GM23338 (cell line): ENCODE measurements around the gene HORMAD2.

Experiments
- CREB1 ChIP-seq: fragments of 250-450 bp; sonication (Bioruptor Pico); IDR thresholded peaks from 2 replicates; pipeline ENCODE4 v1.5.0; 2020; ENCODE audit warnings: low read depth, mild to moderate bottlenecking, moderate library complexity
- ETS1 ChIP-seq: IDR thresholded peaks from 2 replicates; pipeline ENCODE4 v1.6.1; 2016; ENCODE audit warnings: antibody characterized with exemption
- EZH2 ChIP-seq: fragments of 200-600 bp; sonication (generic); IDR thresholded peaks from one replicate; pipeline ENCODE4 v1.8.0; 2017; ENCODE audit warnings: antibody characterized with exemption, mild to moderate bottlenecking, low read depth; ENCODE audit not compliant: unreplicated experiment
- EZH2phosphoT487 ChIP-seq: fragments of 200-600 bp; sonication (generic); IDR thresholded peaks from one replicate; pipeline ENCODE4 v1.8.1; 2018; ENCODE audit warnings: antibody characterized with exemption; ENCODE audit not compliant: unreplicated experiment
- JUNB ChIP-seq: IDR thresholded peaks from one replicate; pipeline ENCODE4 v1.6.1; 2016; ENCODE audit warnings: antibody characterized with exemption; ENCODE audit not compliant: unreplicated experiment
- POLR2AphosphoS5 ChIP-seq: IDR thresholded peaks from 2 replicates; pipeline ENCODE4 v1.6.1; 2016; ENCODE audit warnings: antibody characterized with exemption, low read depth
- STAT1 ChIP-seq: IDR thresholded peaks from one replicate; pipeline ENCODE4 v1.6.1; 2016; ENCODE audit warnings: antibody characterized with exemption; ENCODE audit not compliant: unreplicated experiment
- ZNF331 ChIP-seq: fragments of 250-450 bp; sonication (Bioruptor Pico); IDR thresholded peaks from 2 replicates; pipeline ENCODE4 v1.5.0; 2020; ENCODE audit warnings: low read depth, mild to moderate bottlenecking, moderate library complexity
- TF ChIP-seq, protein P1 (sequence below), 2 experiments: fragments of 200-600 bp in 1 of 2; sonication (generic) in 1 of 2; conservative IDR thresholded peaks; 2 replicates each; pipeline versions ENCODE4 v1.5.1 to v1.6.1; 2016 to 2017; ENCODE audit warnings: antibody characterized with exemption in 2 of 2, low read depth in 2 of 2, mild to moderate bottlenecking in 2 of 2, moderate library complexity in 1 of 2
- TF ChIP-seq, protein P2 (sequence below): fragments of 250-450 bp; sonication (Bioruptor Pico); IDR thresholded peaks from 2 replicates; pipeline ENCODE4 v1.5.0; 2020; ENCODE audit warnings: mild to moderate bottlenecking, moderate library complexity
- TF ChIP-seq, protein P3 (sequence below): IDR thresholded peaks from one replicate; pipeline ENCODE4 v1.6.1; 2018; ENCODE audit warnings: antibody characterized with exemption; ENCODE audit not compliant: unreplicated experiment

- no peak for TF ChIP-seq CREB1 (CRISPR knock-in tag)
- TF ChIP-seq, protein P1, sequence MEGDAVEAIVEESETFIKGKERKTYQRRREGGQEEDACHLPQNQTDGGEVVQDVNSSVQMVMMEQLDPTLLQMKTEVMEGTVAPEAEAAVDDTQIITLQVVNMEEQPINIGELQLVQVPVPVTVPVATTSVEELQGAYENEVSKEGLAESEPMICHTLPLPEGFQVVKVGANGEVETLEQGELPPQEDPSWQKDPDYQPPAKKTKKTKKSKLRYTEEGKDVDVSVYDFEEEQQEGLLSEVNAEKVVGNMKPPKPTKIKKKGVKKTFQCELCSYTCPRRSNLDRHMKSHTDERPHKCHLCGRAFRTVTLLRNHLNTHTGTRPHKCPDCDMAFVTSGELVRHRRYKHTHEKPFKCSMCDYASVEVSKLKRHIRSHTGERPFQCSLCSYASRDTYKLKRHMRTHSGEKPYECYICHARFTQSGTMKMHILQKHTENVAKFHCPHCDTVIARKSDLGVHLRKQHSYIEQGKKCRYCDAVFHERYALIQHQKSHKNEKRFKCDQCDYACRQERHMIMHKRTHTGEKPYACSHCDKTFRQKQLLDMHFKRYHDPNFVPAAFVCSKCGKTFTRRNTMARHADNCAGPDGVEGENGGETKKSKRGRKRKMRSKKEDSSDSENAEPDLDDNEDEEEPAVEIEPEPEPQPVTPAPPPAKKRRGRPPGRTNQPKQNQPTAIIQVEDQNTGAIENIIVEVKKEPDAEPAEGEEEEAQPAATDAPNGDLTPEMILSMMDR (conservative IDR thresholded peaks at IDR 0.05; ENCODE audit: low read depth in 2 of 2): no peak
- no peak for TF ChIP-seq EZH2
- no peak for TF ChIP-seq POLR2AphosphoS5
- no peak for TF ChIP-seq EZH2phosphoT487
- TF ChIP-seq, protein P2, sequence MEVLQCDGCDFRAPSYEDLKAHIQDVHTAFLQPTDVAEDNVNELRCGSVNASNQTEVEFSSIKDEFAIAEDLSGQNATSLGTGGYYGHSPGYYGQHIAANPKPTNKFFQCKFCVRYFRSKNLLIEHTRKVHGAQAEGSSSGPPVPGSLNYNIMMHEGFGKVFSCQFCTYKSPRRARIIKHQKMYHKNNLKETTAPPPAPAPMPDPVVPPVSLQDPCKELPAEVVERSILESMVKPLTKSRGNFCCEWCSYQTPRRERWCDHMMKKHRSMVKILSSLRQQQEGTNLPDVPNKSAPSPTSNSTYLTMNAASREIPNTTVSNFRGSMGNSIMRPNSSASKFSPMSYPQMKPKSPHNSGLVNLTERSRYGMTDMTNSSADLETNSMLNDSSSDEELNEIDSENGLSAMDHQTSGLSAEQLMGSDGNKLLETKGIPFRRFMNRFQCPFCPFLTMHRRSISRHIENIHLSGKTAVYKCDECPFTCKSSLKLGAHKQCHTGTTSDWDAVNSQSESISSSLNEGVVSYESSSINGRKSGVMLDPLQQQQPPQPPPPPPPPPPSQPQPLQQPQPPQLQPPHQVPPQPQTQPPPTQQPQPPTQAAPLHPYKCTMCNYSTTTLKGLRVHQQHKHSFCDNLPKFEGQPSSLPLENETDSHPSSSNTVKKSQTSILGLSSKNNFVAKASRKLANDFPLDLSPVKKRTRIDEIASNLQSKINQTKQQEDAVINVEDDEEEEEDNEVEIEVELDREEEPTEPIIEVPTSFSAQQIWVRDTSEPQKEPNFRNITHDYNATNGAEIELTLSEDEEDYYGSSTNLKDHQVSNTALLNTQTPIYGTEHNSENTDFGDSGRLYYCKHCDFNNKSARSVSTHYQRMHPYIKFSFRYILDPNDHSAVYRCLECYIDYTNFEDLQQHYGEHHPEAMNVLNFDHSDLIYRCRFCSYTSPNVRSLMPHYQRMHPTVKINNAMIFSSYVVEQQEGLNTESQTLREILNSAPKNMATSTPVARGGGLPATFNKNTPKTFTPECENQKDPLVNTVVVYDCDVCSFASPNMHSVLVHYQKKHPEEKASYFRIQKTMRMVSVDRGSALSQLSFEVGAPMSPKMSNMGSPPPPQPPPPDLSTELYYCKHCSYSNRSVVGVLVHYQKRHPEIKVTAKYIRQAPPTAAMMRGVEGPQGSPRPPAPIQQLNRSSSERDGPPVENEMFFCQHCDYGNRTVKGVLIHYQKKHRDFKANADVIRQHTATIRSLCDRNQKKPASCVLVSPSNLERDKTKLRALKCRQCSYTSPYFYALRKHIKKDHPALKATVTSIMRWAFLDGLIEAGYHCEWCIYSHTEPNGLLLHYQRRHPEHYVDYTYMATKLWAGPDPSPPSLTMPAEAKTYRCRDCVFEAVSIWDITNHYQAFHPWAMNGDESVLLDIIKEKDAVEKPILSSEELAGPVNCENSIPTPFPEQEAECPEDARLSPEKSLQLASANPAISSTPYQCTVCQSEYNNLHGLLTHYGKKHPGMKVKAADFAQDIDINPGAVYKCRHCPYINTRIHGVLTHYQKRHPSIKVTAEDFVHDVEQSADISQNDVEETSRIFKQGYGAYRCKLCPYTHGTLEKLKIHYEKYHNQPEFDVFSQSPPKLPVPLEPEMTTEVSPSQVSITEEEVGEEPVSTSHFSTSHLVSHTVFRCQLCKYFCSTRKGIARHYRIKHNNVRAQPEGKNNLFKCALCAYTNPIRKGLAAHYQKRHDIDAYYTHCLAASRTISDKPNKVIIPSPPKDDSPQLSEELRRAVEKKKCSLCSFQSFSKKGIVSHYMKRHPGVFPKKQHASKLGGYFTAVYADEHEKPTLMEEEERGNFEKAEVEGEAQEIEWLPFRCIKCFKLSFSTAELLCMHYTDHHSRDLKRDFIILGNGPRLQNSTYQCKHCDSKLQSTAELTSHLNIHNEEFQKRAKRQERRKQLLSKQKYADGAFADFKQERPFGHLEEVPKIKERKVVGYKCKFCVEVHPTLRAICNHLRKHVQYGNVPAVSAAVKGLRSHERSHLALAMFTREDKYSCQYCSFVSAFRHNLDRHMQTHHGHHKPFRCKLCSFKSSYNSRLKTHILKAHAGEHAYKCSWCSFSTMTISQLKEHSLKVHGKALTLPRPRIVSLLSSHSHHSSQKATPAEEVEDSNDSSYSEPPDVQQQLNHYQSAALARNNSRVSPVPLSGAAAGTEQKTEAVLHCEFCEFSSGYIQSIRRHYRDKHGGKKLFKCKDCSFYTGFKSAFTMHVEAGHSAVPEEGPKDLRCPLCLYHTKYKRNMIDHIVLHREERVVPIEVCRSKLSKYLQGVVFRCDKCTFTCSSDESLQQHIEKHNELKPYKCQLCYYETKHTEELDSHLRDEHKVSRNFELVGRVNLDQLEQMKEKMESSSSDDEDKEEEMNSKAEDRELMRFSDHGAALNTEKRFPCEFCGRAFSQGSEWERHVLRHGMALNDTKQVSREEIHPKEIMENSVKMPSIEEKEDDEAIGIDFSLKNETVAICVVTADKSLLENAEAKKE (CRISPR knock-in tag): no peak
- TF ChIP-seq, protein P3, sequence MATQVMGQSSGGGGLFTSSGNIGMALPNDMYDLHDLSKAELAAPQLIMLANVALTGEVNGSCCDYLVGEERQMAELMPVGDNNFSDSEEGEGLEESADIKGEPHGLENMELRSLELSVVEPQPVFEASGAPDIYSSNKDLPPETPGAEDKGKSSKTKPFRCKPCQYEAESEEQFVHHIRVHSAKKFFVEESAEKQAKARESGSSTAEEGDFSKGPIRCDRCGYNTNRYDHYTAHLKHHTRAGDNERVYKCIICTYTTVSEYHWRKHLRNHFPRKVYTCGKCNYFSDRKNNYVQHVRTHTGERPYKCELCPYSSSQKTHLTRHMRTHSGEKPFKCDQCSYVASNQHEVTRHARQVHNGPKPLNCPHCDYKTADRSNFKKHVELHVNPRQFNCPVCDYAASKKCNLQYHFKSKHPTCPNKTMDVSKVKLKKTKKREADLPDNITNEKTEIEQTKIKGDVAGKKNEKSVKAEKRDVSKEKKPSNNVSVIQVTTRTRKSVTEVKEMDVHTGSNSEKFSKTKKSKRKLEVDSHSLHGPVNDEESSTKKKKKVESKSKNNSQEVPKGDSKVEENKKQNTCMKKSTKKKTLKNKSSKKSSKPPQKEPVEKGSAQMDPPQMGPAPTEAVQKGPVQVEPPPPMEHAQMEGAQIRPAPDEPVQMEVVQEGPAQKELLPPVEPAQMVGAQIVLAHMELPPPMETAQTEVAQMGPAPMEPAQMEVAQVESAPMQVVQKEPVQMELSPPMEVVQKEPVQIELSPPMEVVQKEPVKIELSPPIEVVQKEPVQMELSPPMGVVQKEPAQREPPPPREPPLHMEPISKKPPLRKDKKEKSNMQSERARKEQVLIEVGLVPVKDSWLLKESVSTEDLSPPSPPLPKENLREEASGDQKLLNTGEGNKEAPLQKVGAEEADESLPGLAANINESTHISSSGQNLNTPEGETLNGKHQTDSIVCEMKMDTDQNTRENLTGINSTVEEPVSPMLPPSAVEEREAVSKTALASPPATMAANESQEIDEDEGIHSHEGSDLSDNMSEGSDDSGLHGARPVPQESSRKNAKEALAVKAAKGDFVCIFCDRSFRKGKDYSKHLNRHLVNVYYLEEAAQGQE: no peak
- TF ChIP-seq ETS1: no peak
- TF ChIP-seq JUNB: no peak
- no peak for TF ChIP-seq ZNF331
- TF ChIP-seq STAT1: no peak
Observed at GRCh38 chr22:30104501-30105156, 24.4 kb downstream of the HORMAD2 start.
